HL-60 (cell line): Measurements from ENCODE around the gene SPATA25.
"Not testable (repeated sequence)": the region's sequence is repeated elsewhere in the genome, so short reads cannot be mapped to it uniquely, and the experiment has no call there.

ENCODE experiments used
- DNase-seq, 2 experiments: peaks; one replicate each; pipeline ENCODE4 v3.0.0-alpha.2; 2010 to 2020; ENCODE audit warnings: low read depth in 1 of 2, low spot score in 1 of 2
- H3K27ac ChIP-seq: fragments of 250-450 bp; sonication (Bioruptor Pico); replicated peaks from 2 replicates; pipeline ENCODE4 v1.5.1; 2020; ENCODE audit warnings: mild to moderate bottlenecking, moderate library complexity
- H3K27me3 ChIP-seq: fragments of 250-450 bp; sonication (Bioruptor Pico); 2 replicates; pipeline ENCODE4 v1.5.1; 2021; ENCODE audit warnings: mild to moderate bottlenecking, moderate library complexity; ENCODE audit not compliant: insufficient read depth, poor library complexity, severe bottlenecking
- H3K4me3 ChIP-seq: replicated peaks from 2 replicates; pipeline ENCODE4 v1.5.1; 2011; ENCODE audit warnings: mild to moderate bottlenecking, control low read depth, low read length; ENCODE audit not compliant: insufficient read depth
- GABPA ChIP-seq: IDR thresholded peaks from 2 replicates; pipeline ENCODE4 v1.6.1; 2012; ENCODE audit warnings: low read depth
- POLR2AphosphoS5 ChIP-seq: IDR thresholded peaks from 2 replicates; pipeline ENCODE4 v1.6.1; 2012; ENCODE audit warnings: low read depth
- SPI1 ChIP-seq: IDR thresholded peaks from 2 replicates; pipeline ENCODE4 v1.6.1; 2012; ENCODE audit warnings: low read depth, mild to moderate bottlenecking, borderline replicate concordance
- TF ChIP-seq, protein P1 (sequence below): IDR thresholded peaks from 2 replicates; pipeline ENCODE4 v1.6.1; 2012; ENCODE audit warnings: low read depth; ENCODE audit not compliant: insufficient replicate concordance
- TF ChIP-seq, protein P2 (sequence below): IDR thresholded peaks from one replicate; pipeline ENCODE4 v1.5.1; 2011; ENCODE audit warnings: low read length, control low read depth, inconsistent platforms; ENCODE audit not compliant: insufficient read depth

The SPATA25 gene

DNA sequence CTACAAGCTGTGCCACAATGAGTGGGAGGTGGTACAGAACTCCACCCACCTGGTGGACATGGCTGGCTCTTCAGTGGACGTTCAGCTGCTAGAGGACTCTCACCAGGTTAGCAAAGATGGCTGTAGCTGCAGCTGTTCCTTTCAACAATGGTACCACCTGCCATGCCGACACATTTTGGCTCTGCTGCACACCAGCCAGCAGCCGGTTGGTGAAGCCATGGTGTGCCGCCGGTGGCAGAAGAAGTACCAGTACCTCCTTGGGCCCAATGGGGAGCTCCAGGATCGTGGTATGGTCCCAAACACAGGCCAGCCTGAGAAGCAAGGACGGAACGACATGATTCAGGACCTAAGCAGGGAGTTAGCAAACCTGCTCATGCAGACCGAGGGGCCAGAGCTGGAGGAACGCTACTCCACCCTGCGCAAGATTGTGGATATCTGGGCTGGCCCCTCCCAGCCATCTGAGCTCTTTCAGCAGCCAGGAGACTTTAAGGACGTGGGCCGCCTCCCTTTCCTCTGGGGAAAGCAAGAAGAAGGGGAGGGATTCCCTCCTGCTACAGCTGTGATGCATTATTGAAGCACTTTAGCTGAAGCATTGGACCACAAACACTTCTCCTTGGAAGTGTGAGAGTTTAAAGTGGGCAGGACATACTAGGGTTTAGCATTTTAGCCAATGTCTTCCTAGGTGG, 9.2 kb downstream of the SPATA25 start:
- H3K27ac ChIP-seq: no peak overlapping the region
- H3K27me3 ChIP-seq: no peaks in the 10 kb centered on the region
- TF ChIP-seq GABPA (no peak), SPI1 (no peak), POLR2AphosphoS5 (no peak)
- TF ChIP-seq, protein P1, sequence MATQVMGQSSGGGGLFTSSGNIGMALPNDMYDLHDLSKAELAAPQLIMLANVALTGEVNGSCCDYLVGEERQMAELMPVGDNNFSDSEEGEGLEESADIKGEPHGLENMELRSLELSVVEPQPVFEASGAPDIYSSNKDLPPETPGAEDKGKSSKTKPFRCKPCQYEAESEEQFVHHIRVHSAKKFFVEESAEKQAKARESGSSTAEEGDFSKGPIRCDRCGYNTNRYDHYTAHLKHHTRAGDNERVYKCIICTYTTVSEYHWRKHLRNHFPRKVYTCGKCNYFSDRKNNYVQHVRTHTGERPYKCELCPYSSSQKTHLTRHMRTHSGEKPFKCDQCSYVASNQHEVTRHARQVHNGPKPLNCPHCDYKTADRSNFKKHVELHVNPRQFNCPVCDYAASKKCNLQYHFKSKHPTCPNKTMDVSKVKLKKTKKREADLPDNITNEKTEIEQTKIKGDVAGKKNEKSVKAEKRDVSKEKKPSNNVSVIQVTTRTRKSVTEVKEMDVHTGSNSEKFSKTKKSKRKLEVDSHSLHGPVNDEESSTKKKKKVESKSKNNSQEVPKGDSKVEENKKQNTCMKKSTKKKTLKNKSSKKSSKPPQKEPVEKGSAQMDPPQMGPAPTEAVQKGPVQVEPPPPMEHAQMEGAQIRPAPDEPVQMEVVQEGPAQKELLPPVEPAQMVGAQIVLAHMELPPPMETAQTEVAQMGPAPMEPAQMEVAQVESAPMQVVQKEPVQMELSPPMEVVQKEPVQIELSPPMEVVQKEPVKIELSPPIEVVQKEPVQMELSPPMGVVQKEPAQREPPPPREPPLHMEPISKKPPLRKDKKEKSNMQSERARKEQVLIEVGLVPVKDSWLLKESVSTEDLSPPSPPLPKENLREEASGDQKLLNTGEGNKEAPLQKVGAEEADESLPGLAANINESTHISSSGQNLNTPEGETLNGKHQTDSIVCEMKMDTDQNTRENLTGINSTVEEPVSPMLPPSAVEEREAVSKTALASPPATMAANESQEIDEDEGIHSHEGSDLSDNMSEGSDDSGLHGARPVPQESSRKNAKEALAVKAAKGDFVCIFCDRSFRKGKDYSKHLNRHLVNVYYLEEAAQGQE: no peak
- TF ChIP-seq, protein P2, sequence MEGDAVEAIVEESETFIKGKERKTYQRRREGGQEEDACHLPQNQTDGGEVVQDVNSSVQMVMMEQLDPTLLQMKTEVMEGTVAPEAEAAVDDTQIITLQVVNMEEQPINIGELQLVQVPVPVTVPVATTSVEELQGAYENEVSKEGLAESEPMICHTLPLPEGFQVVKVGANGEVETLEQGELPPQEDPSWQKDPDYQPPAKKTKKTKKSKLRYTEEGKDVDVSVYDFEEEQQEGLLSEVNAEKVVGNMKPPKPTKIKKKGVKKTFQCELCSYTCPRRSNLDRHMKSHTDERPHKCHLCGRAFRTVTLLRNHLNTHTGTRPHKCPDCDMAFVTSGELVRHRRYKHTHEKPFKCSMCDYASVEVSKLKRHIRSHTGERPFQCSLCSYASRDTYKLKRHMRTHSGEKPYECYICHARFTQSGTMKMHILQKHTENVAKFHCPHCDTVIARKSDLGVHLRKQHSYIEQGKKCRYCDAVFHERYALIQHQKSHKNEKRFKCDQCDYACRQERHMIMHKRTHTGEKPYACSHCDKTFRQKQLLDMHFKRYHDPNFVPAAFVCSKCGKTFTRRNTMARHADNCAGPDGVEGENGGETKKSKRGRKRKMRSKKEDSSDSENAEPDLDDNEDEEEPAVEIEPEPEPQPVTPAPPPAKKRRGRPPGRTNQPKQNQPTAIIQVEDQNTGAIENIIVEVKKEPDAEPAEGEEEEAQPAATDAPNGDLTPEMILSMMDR: no peak
- H3K4me3 ChIP-seq: no peak overlapping the region
- DNase-seq: no peak

DNA sequence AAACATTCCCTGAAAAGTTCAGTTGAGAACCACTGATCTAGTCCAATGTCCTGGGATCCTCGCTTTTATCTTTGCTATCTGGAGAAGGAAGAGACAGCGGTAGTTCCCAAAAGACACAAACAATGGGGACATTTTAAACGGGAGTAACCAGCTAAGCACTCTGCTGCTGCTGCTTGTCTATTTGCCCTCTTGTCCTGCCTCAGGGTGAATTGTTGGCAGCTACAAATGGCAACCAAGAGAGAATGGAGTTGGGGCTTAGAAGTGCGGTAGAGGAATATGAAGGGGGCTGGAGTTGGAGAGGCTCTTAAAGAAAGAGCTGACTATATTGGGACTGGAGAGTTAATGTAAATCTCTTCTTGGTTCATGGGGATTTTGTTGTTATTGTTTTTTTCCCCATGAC, 12.8 kb downstream of the SPATA25 start:
- TF ChIP-seq, protein P2: no peak
- TF ChIP-seq SPI1 (no peak), POLR2AphosphoS5 (no peak), GABPA (no peak)
- TF ChIP-seq, protein P1: no peak
- DNase-seq: no peak
- Histone ChIP-seq H3K27me3 (no peaks in the 10 kb centered on the region), H3K27ac (no peak overlapping the region), H3K4me3 (no peak overlapping the region)

DNA sequence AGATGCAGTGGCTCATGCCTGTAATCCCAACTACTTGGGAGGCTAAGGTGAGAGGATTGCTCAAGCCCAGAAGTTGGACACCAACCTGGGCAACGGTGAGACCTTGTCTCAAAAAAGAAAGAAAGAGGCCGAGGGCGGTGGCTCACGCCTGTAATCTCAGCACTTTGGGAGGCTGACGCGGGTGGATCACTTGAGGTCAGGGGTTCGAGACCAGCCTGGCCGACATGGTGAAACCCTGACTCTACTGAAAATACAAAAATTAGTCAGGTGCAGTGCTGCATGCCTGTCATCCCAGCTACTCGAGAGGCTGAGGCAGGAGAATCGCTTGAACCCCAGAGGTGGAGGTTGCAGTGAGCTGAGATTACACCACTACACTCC, 13.3 kb downstream of the SPATA25 start:
- not testable (repeated sequence) for H3K27ac ChIP-seq, H3K4me3 ChIP-seq, H3K27me3 ChIP-seq, DNase-seq

DNA sequence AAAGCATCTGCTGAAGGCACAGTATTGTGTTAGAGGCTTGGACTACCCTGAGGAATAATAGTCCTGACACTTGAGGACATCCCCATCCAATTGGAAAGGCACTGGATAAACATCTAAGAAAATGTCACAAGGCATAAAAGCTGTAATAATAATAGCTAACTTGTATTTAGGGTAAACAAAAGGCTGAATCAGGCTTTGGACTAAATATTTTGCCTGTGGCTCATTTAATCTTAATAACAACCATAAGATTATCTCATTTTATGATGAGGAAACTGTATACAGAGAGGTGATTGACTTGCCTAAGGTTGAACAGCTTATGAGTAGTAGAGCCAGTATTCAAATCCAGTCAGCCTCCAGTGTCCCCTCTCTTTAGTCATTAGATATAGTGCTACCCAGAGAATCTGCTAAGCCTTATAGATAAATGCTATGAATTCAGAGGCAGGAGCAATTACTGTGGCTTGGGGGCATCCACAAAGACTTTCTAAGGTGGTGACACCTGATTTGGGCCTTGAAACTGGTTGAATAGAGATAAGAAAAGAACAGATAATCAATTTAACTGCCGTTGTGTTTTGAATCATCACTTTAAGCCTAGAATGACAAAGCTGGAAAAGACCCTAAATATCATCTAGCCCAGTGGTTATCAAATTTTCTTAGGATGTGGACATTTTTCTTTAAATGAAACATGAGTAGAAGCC, 13.9 kb downstream of the SPATA25 start:
- Histone ChIP-seq H3K4me3 (no peak overlapping the region), H3K27ac (no peak overlapping the region), H3K27me3 (no peaks in the 10 kb centered on the region)
- TF ChIP-seq, protein P1: no peak
- TF ChIP-seq POLR2AphosphoS5 (no peak), SPI1 (no peak), GABPA (no peak)
- TF ChIP-seq, protein P2: no peak
- no peak for DNase-seq
